ENCODE measurements around the gene STIP1.

DNA sequence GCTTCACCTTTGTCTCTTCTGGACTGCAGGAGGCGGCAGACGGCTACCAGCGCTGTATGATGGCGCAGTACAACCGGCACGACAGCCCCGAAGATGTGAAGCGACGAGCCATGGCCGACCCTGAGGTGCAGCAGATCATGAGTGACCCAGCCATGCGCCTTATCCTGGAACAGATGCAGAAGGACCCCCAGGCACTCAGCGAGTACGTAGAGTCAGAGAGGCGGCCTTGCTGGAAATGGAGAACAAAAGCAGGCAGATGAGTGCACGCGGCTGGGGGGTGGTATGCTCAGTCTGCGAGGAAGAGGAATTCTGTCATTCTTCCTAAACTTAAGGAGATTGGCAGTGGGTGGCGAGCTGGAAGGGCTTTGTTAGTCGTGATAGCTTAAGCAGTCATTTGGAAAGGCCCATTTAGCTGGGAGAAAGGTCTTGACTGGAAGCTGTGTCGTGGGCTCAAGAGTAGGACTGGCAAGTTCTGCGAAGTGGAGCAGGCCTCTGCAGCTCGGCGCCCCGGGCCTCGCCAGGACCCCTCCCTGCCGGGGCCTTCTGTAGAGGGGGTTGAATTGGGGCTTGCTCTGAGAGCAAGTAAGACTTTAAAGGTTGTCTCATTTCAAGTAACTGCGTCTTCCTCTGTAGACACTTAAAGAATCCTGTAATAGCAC, 17.6 kb downstream of the STIP1 start:
- TF ChIP-seq POLR2A (IDR thresholded peaks at IDR 0.05), result no peak
- TF ChIP-seq, protein P1, sequence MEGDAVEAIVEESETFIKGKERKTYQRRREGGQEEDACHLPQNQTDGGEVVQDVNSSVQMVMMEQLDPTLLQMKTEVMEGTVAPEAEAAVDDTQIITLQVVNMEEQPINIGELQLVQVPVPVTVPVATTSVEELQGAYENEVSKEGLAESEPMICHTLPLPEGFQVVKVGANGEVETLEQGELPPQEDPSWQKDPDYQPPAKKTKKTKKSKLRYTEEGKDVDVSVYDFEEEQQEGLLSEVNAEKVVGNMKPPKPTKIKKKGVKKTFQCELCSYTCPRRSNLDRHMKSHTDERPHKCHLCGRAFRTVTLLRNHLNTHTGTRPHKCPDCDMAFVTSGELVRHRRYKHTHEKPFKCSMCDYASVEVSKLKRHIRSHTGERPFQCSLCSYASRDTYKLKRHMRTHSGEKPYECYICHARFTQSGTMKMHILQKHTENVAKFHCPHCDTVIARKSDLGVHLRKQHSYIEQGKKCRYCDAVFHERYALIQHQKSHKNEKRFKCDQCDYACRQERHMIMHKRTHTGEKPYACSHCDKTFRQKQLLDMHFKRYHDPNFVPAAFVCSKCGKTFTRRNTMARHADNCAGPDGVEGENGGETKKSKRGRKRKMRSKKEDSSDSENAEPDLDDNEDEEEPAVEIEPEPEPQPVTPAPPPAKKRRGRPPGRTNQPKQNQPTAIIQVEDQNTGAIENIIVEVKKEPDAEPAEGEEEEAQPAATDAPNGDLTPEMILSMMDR (IDR thresholded peaks at IDR 0.05), result no peak
- no peak for TF ChIP-seq POLR2AphosphoS5 (IDR thresholded peaks at IDR 0.05)
